Astrocyte of the spinal cord (primary cell): Measurements from ENCODE around the gene MED15.

Experiments used
- DNase-seq: peaks from one replicate; pipeline ENCODE4 v3.0.0; 2011; ENCODE audit warnings: low read depth, low spot score
- H3K4me3 ChIP-seq: 2 replicates; pipeline ENCODE4 v1.5.1; 2011; ENCODE audit warnings: low read depth, mild to moderate bottlenecking, low read length, moderate library complexity
- CTCF ChIP-seq: IDR thresholded peaks from 2 replicates; pipeline ENCODE4 v1.5.1; 2012; ENCODE audit warnings: low read depth, mild to moderate bottlenecking, low read length, inconsistent platforms
- in situ Hi-C: cut with HindIII; loops from 2 replicates; pipeline ENCODE4 v1.10.0; 2017; ENCODE audit warnings: low sequenced_read_pairs

MED15 gene

GRCh38 chr22:20627432-20627831 lies 120.0 kb downstream of the MED15 start:
- TF ChIP-seq CTCF, result no peak
- no peak overlapping the region for H3K4me3 ChIP-seq
- DNase-seq, result no peak
- in situ Hi-C loops, result no loop called here

GRCh38 chr22:20628081-20628939 lies 120.9 kb downstream of the MED15 start:
- in situ Hi-C loops, result no loop called here
- no peak for TF ChIP-seq CTCF

GRCh38 chr22:20629401-20629800 lies 122.0 kb downstream of the MED15 start:
- no peak for TF ChIP-seq CTCF
- no peak overlapping the region for H3K4me3 ChIP-seq
- in situ Hi-C loops, result no loop called here
- DNase-seq, result no peak

More at GRCh38 chr22:20628081-20628939, 120.9 kb downstream of the MED15 start:
- no peak overlapping the region for H3K4me3 ChIP-seq
- DNase-seq, result no peak

DNA sequence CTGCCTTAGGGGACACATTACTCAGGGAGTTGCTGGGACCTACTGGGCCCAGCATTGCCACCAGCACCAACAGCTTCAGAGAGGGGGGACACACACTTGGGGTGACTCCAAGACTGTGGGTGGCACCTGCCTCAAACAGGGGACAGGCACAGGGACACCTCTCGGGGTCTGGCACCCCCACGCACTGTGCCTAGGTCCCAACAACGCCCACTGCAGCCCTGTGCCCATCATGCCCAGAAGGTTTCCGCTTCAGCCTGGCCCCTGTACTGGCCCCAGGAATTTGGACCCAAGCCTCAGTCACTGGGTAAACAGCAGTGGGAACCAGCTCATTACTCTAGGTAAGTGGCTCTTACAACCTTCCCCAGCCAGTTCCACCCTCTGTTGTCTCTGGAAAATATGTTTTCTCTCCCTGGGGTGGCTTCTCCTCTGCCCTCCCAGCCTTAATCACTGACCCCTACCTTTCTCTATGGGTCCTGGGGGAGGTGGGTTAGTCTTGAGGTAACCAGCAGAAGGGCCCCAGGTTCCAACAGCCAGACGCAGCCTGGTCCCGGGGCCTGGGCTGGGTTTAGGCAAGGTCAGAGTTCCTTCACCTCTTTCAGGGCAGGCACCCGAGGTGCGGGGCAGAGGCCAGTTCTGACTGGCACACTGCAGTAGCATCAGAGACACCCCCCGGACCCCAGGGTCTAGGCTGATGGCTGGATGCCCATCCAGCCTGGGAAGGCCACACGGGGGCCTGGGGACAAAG lies 123.6 kb downstream of the MED15 start:
- H3K4me3 ChIP-seq, result no peak overlapping the region
- no peak for TF ChIP-seq CTCF
- no peak for DNase-seq
- in situ Hi-C loops, result no loop called here

- H3K4me3 ChIP-seq, result no peak overlapping the region
- in situ Hi-C loops, result no loop called here
- DNase-seq, result no peak
- no peak for TF ChIP-seq CTCF
These were observed 124.7 kb downstream of the MED15 start for GRCh38 chr22:20632082-20632481.

DNA sequence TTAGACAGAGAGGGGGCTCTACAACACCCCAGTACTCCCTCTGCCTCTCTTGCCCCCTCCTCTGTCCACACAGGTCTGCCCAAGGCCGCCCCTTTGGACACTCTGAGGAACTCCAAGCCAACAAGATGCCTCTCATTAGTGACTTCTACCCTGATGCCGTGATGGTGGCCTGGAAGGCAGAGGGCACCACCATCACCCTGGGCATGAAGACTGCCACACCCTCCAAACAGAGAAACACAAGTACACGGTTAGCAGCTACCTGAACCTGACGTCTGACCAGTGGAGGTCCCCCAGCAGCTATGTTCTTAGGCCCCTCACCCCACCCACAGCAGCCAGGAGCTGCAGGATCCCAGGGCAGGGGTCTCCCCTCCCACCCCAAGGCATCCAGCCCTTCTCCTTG lies 125.1 kb downstream of the MED15 start:
- in situ Hi-C loops, result no loop called here

More for the DNA sequence above, 125.1 kb downstream of the MED15 start:
- no peak for DNase-seq
- TF ChIP-seq CTCF, result no peak
- no peak overlapping the region for H3K4me3 ChIP-seq
